Uterus (tissue), 2 donors: ENCODE measurements around the gene CCDC171.

Experiments used
- CTCF ChIP-seq, 4 experiments: fragments of 200-600 bp in 2 of 4; fragments of 450-650 bp in 2 of 4; sonication (generic) in 2 of 4; IDR thresholded peaks; one replicate each; pipeline ENCODE4 v1.5.1; 2016 to 2019; ENCODE audit warnings: antibody characterized with exemption in 4 of 4, mild to moderate bottlenecking in 2 of 4, moderate library complexity in 1 of 4
- POLR2A ChIP-seq, 2 donors: fragments of 450-650 bp; IDR thresholded peaks; one replicate each; pipeline ENCODE4 v1.6.1; 2016; ENCODE audit warnings: antibody characterized with exemption in 2 of 2, mild to moderate bottlenecking in 1 of 2, moderate library complexity in 1 of 2

GRCh38 chr9:15975101-15975778, 422.4 kb downstream of the CCDC171 start:
- TF ChIP-seq POLR2A (IDR thresholded peaks at IDR 0.05) (no peak), CTCF (IDR thresholded peaks at IDR 0.05) (no peak)
